Panc1 (cell line): Measurements from ENCODE around the gene MAPK8. TPM values are rescaled to one million over a fixed set of nuclear protein-coding genes. Genes with fewer than 3 reads are reported as not detected.

Experiments used
- ATAC-seq: fragments of 200-7000 bp; cut with Tn5 transposase; 2 replicates; pipeline ENCODE4 v1.9.1; 2020; ENCODE audit warnings: mild to moderate bottlenecking, moderate library complexity
- BruUV-seq: library from RNA; stranded (reverse); fragments of 400-500 nt; replicated peaks from 2 replicates; lab custom pipeline; 2021; lab: Mats Ljungman, UMichigan
- CTCF ChIA-PET: fragments of 300-600 bp; sonication (Branson Sonifier 250); formaldehyde crosslinking; loops from one replicate; lab custom pipeline; 2022; ENCODE audit warnings: antibody characterized with exemption; lab: Charles Lee
- POLR2A ChIA-PET: fragments of 300-600 bp; sonication (Branson Sonifier 250); formaldehyde crosslinking; loops from one replicate; lab custom pipeline; 2022; ENCODE audit warnings: antibody characterized with exemption; lab: Charles Lee
- DNase-seq: peaks from one replicate; pipeline ENCODE4 v3.0.0-alpha.2; 2010; ENCODE audit warnings: low read depth, low spot score
- H3K27ac ChIP-seq: 2 replicates; pipeline ENCODE4 v1.5.1; 2011; ENCODE audit warnings: mild to moderate bottlenecking, low read length, inconsistent platforms
- H3K27me3 ChIP-seq: fragments of 200-500 bp; sonication (Bioruptor generic); 2 replicates; pipeline ENCODE4 v1.6.0; 2014; ENCODE audit warnings: low read length, inconsistent platforms; ENCODE audit not compliant: control insufficient read depth, insufficient read depth
- H3K36me3 ChIP-seq: fragments of 200-500 bp; sonication (Bioruptor generic); 2 replicates; pipeline ENCODE4 v1.5.1; 2014; ENCODE audit warnings: inconsistent platforms, mild to moderate bottlenecking, low read length, moderate library complexity; ENCODE audit not compliant: control insufficient read depth, insufficient read depth
- H3K4me1 ChIP-seq: 2 replicates; pipeline ENCODE4 v1.5.1; 2011; ENCODE audit warnings: inconsistent platforms, mild to moderate bottlenecking, low read length, moderate library complexity; ENCODE audit not compliant: control insufficient read depth, insufficient read depth
- H3K4me3 ChIP-seq, 2 experiments: 2 replicates each; pipeline ENCODE4 v1.5.1; 2011 to 2012; ENCODE audit warnings: low read depth in 2 of 2, low read length in 2 of 2, mild to moderate bottlenecking in 2 of 2, inconsistent platforms in 1 of 2, moderate library complexity in 1 of 2
- H3K9me3 ChIP-seq: fragments of 200-500 bp; sonication (Bioruptor generic); 2 replicates; pipeline ENCODE4 v1.5.1; 2014; ENCODE audit warnings: low read depth, mild to moderate bottlenecking, inconsistent platforms, low read length, moderate library complexity; ENCODE audit not compliant: control insufficient read depth, insufficient read depth
- POLR2AphosphoS5 ChIP-seq: IDR thresholded peaks from 2 replicates; pipeline ENCODE4 v1.6.1; 2012; ENCODE audit warnings: mild to moderate bottlenecking, low read depth, low read length, moderate library complexity
- REST ChIP-seq, 2 experiments: IDR thresholded peaks; 2 replicates each; pipeline ENCODE4 v1.6.1; 2011 to 2012; ENCODE audit warnings: low read depth in 2 of 2, control low read depth in 1 of 2, low read length in 1 of 2, mild to moderate bottlenecking in 1 of 2, moderate library complexity in 1 of 2; ENCODE audit not compliant: insufficient read depth in 1 of 2
- SIN3A ChIP-seq: IDR thresholded peaks from 2 replicates; pipeline ENCODE4 v1.6.1; 2012; ENCODE audit warnings: low read depth, mild to moderate bottlenecking, low read length, moderate library complexity, borderline replicate concordance; ENCODE audit not compliant: insufficient read depth
- TCF7L2 ChIP-seq: IDR thresholded peaks from 2 replicates; pipeline ENCODE4 v1.6.1; 2011; ENCODE audit warnings: mild to moderate bottlenecking, low read depth, low read length, inconsistent platforms
- in situ Hi-C: cut with HindIII; loops from 2 replicates; pipeline ENCODE4 v1.10.0; 2016; ENCODE audit warnings: low sequenced_read_pairs, low pct_unique_long_range_greater_than_20kb
- intact Hi-C: fragments of 100-400 bp; cut with micrococcal nuclease; formaldehyde crosslinking; loops from one replicate; pipeline ENCODE4 v1.10.0; 2022; ENCODE audit not compliant: unreplicated experiment
- total RNA-seq: library from RNA; stranded (reverse); gene quantifications from one replicate; pipeline ENCODE4 v1.2.1, GENCODE V29; 2021; ENCODE audit not compliant: unreplicated experiment
- TF ChIP-seq, protein P1 (sequence below): fragments of 450-650 bp; IDR thresholded peaks from 2 replicates; pipeline ENCODE4 v1.5.1; 2017; ENCODE audit warnings: mild to moderate bottlenecking

The MAPK8 gene
- total RNA-seq, 1 experiment from 2014 or later, result 66.6 TPM

DNA sequence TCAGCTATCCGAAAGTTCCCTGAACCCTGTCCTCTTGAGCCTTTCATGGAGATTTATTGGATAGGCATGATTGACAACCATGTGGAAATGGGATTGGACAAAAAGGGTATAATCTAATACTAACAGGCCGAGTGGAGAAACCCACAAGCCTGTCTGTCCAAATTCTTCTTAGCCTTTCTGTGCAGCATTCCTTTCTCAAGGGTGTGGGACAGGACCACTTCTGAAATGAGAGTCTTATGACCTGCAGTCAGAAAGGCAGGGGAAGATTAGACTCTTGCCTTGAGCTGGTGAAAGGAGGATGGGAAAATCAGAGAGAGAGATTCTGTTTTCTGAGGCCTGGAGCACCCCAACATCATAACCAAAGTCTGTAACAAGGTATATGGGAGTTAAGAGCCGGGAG, 85.5 kb downstream of the MAPK8 start:
- BruUV-seq, result no TSS peak
- Histone ChIP-seq H3K4me3 (no peak overlapping the region), H3K27ac (no peak overlapping the region), H3K4me1 (peaks cover 19% of the 10 kb centered on the region), H3K9me3 (no peaks in the 10 kb centered on the region), H3K36me3 (no peaks in the 10 kb centered on the region), H3K27me3 (no peaks in the 10 kb centered on the region)
- intact Hi-C loops, result no loop called here
- ChIA-PET CTCF (no interaction called here), POLR2A (no interaction called here)
- no peak for TF ChIP-seq REST (IDR thresholded peaks at IDR 0.05; ENCODE audit: insufficient read depth in 1 of 2, low read depth in 2 of 2, low read length in 1 of 2)
- TF ChIP-seq, protein P1, sequence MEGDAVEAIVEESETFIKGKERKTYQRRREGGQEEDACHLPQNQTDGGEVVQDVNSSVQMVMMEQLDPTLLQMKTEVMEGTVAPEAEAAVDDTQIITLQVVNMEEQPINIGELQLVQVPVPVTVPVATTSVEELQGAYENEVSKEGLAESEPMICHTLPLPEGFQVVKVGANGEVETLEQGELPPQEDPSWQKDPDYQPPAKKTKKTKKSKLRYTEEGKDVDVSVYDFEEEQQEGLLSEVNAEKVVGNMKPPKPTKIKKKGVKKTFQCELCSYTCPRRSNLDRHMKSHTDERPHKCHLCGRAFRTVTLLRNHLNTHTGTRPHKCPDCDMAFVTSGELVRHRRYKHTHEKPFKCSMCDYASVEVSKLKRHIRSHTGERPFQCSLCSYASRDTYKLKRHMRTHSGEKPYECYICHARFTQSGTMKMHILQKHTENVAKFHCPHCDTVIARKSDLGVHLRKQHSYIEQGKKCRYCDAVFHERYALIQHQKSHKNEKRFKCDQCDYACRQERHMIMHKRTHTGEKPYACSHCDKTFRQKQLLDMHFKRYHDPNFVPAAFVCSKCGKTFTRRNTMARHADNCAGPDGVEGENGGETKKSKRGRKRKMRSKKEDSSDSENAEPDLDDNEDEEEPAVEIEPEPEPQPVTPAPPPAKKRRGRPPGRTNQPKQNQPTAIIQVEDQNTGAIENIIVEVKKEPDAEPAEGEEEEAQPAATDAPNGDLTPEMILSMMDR, result no peak
- TF ChIP-seq TCF7L2, result no peak
- no peak for TF ChIP-seq SIN3A
- no peak for TF ChIP-seq POLR2AphosphoS5
- ATAC-seq (no peak), DNase-seq (no peak)
- in situ Hi-C loops, result no loop called here

DNA sequence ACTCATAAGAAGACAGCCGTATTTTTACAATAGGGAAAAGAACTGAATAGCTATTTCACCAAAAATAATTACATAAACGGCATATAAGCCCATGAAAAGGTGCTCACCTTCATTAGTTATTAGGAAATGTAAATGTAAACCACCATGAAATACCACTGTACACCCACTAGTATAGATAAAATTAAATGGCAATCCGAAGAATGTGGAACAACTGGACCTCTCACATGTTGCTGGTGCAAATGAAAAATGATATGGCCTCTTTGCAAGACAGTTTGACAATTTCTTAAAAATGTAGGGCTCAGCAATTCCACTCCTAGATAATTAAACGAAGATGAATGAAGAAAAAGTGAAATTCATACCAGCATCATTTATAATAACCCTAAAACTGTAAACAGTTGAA, 91.8 kb downstream of the MAPK8 start:
- CTCF ChIA-PET, result no interaction called here
- no peaks in the 10 kb centered on the region for H3K27me3 ChIP-seq
- H3K36me3 ChIP-seq, result no peaks in the 10 kb centered on the region
- no peak overlapping the region for H3K27ac ChIP-seq
- POLR2A ChIA-PET, result no interaction called here
- peaks cover 16% of the 10 kb centered on the region for H3K4me1 ChIP-seq
- no peaks in the 10 kb centered on the region for H3K9me3 ChIP-seq
- BruUV-seq, result no TSS peak
- no peak for TF ChIP-seq POLR2AphosphoS5
- no peak for TF ChIP-seq TCF7L2
- no peak for TF ChIP-seq REST (IDR thresholded peaks at IDR 0.05; ENCODE audit: insufficient read depth in 1 of 2, low read depth in 2 of 2, low read length in 1 of 2)
- TF ChIP-seq, protein P1, result no peak
- TF ChIP-seq SIN3A, result no peak
- DNase-seq (no peak), ATAC-seq (no peak)
- in situ Hi-C loops, result no loop called here
- intact Hi-C loops, result no loop called here
- H3K4me3 ChIP-seq, result no peak overlapping the region
